ENCODE results near the gene NFYC. TPM values are rescaled to one million over a fixed set of nuclear protein-coding genes. Genes with fewer than 3 reads are reported as not detected.
A peak's percentile ranks its signal among the peaks of the same experiment; 100 is the strongest.

Gene NFYC
- total RNA-seq, 4 donors from 2014 or later = 30.0 to 54.2 (median 46.6) TPM

DNA sequence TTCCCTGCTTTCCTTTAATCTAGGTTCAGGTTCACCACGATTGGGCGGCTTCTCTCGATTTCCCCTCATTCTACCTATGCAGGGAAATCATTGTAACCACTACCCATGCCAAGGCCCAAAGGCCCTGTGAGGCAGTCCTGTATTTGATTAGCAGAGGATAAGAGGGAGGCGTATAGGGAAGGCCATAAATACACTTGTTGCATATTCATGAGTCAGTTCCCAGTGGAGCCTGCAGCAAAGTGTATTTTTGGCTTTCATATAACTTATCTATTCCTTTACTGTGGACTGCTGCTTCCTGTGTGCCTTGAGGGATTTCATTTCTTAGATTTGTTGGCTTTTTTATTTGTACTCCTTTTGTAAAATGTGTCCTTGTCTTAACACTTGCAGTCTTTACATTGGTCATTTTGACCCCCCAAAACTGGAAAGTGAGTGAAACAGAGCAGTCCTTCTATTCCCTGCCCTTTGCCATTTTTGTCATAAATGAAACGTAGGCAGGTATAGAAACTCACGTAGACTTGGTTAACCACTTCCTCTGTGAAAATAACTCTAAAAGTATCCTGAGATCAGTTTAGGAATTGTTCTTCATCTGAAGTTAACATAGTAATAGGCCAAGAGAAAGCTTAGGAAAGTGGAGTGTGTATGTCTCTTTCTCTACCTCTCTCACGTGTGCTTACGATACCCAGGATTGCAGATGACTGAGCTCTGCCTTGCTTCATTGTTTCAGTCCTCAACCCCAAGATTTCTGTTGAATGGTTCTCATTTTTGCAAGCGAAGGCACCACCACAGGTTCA is 72.4 kb downstream of the NFYC start:
- Histone ChIP-seq H3K9me3 (no peaks in the 10 kb centered on the region), H3K4me3 (no peak overlapping the region), H3K27me3 (no peaks in the 10 kb centered on the region), H3K4me1 (peaks cover 23 to 56% (median 30%) of the 10 kb centered on the region in 4 donors), H3K27ac (replicated peaks in 1 of 4) (peak overlapping the region in 2 of 4 donors; percentile 11 to 22), H3K36me3 (peaks cover 29 to 96% (median 80%) of the 10 kb centered on the region in 4 donors)
- 85% methylated on average over 9 of the region's 9 CpGs for WGBS
- intact Hi-C loops (cut with DNase I) = no loop called here
- no peak for DNase-seq (ENCODE audit: extremely low spot score)
- TF ChIP-seq POLR2A (IDR thresholded peaks at IDR 0.05; ENCODE audit: low read depth) (no peak), EP300 (IDR thresholded peaks at IDR 0.05) (no peak), POLR2AphosphoS5 (IDR thresholded peaks at IDR 0.05) (no peak)
- TF ChIP-seq, protein P1, sequence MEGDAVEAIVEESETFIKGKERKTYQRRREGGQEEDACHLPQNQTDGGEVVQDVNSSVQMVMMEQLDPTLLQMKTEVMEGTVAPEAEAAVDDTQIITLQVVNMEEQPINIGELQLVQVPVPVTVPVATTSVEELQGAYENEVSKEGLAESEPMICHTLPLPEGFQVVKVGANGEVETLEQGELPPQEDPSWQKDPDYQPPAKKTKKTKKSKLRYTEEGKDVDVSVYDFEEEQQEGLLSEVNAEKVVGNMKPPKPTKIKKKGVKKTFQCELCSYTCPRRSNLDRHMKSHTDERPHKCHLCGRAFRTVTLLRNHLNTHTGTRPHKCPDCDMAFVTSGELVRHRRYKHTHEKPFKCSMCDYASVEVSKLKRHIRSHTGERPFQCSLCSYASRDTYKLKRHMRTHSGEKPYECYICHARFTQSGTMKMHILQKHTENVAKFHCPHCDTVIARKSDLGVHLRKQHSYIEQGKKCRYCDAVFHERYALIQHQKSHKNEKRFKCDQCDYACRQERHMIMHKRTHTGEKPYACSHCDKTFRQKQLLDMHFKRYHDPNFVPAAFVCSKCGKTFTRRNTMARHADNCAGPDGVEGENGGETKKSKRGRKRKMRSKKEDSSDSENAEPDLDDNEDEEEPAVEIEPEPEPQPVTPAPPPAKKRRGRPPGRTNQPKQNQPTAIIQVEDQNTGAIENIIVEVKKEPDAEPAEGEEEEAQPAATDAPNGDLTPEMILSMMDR (IDR thresholded peaks at IDR 0.05) = no peak

DNA sequence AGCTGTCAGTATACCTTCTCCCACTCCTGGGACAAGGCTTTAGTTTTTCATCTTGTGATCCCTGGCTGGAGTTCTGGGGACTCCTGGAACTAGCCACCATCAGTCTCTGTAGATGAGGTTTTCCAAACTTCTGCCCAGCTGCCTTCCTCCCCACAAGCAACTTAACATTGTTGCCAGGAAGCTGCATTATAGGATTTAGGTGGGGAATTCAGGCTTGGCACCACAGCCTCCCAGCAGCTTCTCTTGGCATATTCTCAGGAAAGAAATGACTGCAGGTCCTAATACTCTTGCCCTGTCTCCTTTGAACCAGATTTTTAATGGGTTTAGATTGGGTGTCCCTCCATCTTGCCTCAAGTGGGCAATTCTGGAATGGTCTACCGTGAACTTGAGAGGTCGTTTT is 73.5 kb downstream of the NFYC start:
- intact Hi-C loops (cut with DNase I) = loop anchor here (5.0 kb wide), 1 partner anchor 73 kb away; the partner anchor contains the start of gene NFYC
- Histone ChIP-seq H3K36me3 (peaks cover 29 to 96% (median 84%) of the 10 kb centered on the region in 4 donors), H3K27me3 (no peaks in the 10 kb centered on the region), H3K27ac (replicated peaks in 1 of 4) (peak overlapping the region in 3 of 4 donors; percentile 11 to 27 (median 26)), H3K4me1 (peaks cover 27 to 59% (median 34%) of the 10 kb centered on the region in 4 donors), H3K4me3 (no peak overlapping the region), H3K9me3 (no peaks in the 10 kb centered on the region)
- TF ChIP-seq POLR2AphosphoS5 (IDR thresholded peaks at IDR 0.05) = no peak
- TF ChIP-seq, protein P1 (IDR thresholded peaks at IDR 0.05) = no peak
- no peak for TF ChIP-seq POLR2A (IDR thresholded peaks at IDR 0.05; ENCODE audit: low read depth)
- no peak for TF ChIP-seq EP300 (IDR thresholded peaks at IDR 0.05)
- 46% methylated on average over 2 of the region's 2 CpGs for WGBS
- no peak for DNase-seq (ENCODE audit: extremely low spot score)

DNA sequence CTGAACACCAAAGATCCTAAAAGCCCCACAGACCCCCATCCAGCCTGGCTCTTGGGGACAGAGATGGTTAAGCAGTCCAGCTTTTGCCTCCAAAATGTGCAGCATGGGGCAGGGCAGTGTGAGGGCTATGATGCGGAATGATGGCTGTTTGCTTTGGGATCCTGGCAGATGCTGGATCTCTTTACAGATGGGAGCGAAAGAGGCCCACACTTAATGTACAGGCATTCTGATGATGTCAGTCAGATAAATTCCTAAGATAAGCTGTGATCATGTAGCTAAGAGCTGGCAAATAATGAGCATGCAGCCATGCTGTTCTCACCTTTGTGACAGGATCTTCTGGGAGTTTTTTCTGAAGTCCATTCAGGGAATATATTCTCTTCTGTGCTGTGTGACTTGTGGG is 74.5 kb downstream of the NFYC start:
- intact Hi-C loops (cut with DNase I) = loop anchor here (5.0 kb wide), 1 partner anchor 74 kb away; the partner anchor contains the start of gene NFYC
- Histone ChIP-seq H3K36me3 (peaks cover 38 to 96% (median 87%) of the 10 kb centered on the region in 4 donors), H3K4me1 (peaks cover 22 to 53% (median 31%) of the 10 kb centered on the region in 4 donors), H3K9me3 (no peaks in the 10 kb centered on the region), H3K27me3 (no peaks in the 10 kb centered on the region), H3K4me3 (no peak overlapping the region), H3K27ac (replicated peaks in 1 of 4) (no peak overlapping the region)
- TF ChIP-seq POLR2AphosphoS5 (IDR thresholded peaks at IDR 0.05) (no peak), EP300 (IDR thresholded peaks at IDR 0.05) (no peak), POLR2A (IDR thresholded peaks at IDR 0.05; ENCODE audit: low read depth) (no peak)
- TF ChIP-seq, protein P1 (IDR thresholded peaks at IDR 0.05) = no peak
- DNase-seq (ENCODE audit: extremely low spot score) = no peak
- WGBS = 96% methylated on average over 2 of the region's 2 CpGs

DNA sequence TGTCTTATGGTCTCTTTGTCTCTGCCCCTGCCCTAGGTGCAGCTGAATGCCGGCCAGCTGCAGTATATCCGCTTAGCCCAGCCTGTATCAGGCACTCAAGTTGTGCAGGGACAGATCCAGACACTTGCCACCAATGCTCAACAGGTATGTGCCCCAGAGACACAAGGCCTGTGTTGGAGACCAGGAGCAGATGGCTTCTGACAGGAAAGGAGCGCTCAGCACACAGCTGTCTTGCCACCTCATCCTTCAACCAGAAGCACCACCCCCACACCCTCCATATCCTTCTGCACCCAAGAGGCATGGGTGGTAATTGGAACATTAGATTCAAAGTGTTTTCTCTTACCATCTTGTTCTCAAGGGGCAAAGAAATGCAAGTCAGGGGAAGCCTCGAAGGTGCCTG is 75.1 kb downstream of the NFYC start:
- DNase-seq (ENCODE audit: extremely low spot score) = no peak
- no peak overlapping the region for H3K27ac ChIP-seq (replicated peaks in 1 of 4)
- no peak for TF ChIP-seq POLR2A (IDR thresholded peaks at IDR 0.05; ENCODE audit: low read depth)
- no peak for TF ChIP-seq POLR2AphosphoS5 (IDR thresholded peaks at IDR 0.05)
- TF ChIP-seq, protein P1 (IDR thresholded peaks at IDR 0.05) = no peak
- TF ChIP-seq EP300 (IDR thresholded peaks at IDR 0.05) = no peak
- H3K27me3 ChIP-seq = no peaks in the 10 kb centered on the region
- peaks cover 44 to 96% (median 92%) of the 10 kb centered on the region in 4 donors for H3K36me3 ChIP-seq
- peaks cover 17 to 48% (median 25%) of the 10 kb centered on the region in 4 donors for H3K4me1 ChIP-seq
- no peaks in the 10 kb centered on the region for H3K9me3 ChIP-seq
- H3K4me3 ChIP-seq = no peak overlapping the region
- WGBS = 92% methylated on average over 1 of the region's 4 CpGs
- intact Hi-C loops (cut with DNase I) = loop anchor here (5.0 kb wide), 1 partner anchor 74 kb away; the partner anchor contains the start of gene NFYC
